HG02588 (cell line): ENCODE data around the gene BRF1.
"Not testable (repeated sequence)": the region's sequence is repeated elsewhere in the genome, so short reads cannot be mapped to it uniquely, and the experiment has no call there.

Experiments
- ATAC-seq: cut with Tn5 transposase; IDR thresholded peaks from one replicate; pipeline ENCODE4 v1.9.1; 2021; ENCODE audit warnings: mild to moderate bottlenecking, moderate library complexity; ENCODE audit not compliant: unreplicated experiment

Gene BRF1

DNA sequence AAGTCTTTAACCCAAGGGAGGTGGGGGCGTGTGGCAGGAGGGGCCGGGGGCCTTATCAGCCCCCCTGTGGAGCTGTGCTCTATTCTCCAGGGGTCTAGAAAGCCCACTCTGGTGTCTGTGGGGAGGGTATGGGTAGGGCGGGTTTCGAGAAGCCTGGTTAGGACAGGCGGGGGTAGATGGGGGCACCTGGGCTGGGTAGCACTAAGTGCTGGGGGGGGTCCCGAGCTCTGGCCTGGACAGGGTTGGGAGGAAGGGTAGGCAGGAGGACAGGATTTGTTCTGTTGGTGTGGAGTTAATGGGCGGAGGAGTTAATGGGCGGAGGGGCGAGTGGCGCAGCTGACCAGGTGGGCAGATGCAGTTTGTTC, 15.8 kb upstream of the BRF1 start:
- no peak for ATAC-seq

DNA sequence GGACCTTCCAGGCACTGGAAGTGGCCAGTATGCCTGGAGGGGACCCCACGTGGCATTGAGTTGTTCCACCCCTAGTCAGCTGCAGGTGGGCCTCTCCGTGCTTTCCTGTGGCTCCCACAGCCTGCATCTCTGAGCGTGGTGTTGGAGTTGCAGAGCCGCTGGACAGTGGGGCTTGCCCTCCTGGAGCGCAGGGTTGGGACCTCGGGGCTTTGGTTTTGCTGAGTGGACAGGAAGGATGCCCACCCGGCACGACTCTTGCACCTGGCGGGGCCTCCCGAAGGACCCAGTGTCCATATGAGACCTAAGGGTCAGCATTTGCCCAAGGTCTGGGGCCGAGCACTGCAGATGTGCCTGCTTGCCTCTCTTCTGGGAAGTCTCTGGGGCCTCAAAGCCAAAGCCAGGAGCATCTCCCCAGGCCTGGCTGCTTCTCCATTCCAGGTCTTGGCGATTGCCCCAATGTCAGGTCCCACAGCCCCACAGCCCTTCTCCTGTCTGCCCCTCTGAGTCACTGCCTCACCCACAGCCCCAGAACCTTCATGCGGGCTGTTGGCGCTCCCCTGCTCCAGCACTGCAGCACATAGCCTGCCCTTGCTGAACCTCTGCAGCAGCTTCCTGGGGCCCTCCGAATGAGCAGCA, 15.3 kb upstream of the BRF1 start:
- no peak for ATAC-seq

DNA sequence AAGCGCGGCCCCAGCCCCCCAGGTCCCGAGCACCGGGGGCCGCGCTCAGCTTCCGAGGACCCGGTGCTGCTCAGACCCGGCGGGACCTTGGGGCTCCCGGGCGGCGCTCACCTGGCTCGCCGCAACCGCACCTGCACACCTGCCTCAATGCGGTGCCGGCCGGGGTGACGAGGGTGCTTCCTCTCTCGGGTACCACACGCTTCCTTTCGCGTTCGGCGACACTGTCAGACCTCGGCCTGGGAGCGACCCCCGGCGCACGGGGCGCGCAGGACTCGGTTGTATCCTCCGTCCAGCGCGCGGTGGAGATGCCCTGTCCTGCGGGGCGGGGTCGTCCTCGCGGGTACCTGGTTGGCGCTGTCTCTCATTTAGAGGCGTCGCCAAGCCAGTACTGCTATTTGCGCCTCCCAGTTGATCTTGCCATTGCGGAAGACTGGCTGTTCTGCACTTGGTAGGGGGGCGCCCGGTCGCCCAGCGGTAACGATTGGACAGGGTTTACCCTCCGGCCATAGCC, 14.5 kb upstream of the BRF1 start:
- ATAC-seq = peak; percentile 7

DNA sequence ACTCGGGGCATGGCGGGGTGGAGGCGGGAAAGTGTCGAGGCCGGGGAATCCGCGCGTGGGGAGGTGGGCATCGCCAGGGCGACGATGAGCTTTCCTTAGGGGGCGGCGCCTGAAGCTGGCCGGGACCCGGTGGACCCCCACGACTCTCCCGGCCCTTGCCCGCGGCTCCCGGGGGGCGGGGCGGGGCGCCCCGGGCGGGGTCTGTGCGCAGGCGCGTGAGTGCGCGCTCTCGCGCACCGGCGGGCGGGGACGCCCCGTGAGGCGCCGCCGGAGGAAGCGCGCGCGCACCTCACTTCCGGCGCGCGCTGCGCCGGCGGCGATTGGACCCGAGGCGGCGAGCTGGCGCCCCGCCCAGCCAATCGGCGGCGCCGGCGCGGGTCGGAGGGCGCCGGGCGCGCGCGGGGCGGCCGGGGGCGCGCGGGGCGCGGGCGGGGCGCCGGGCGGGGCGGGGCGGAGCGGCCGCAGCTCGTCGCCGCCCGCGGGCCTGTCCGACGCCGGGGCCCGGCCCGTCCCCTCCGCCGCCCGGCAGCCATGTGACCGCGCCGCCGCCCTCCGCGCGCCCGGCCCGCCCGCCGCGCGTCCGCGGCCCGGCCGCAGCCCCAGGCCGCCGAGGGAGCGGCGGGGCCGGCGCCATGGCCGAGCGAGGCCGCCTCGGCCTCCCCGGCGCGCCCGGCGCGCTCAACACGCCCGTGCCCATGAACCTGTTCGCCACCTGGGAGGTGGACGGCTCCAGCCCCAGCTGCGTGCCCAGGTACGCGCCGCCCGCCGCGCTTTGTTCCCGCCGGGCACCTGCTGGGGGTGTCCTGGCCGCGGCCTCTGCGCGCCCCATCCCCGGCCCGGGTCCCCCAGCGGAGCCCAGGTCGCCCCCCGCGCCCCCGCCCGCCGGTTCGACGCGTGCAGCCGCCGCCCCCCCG, 13.7 kb upstream of the BRF1 start, which contains the start of gene PACS2:
TSS of gene PACS2 (plus strand) at position 462 of the 914 bp plus-strand sequence. CDS start at position 633, 171 bp downstream.
- peak; percentile 73 for ATAC-seq

DNA sequence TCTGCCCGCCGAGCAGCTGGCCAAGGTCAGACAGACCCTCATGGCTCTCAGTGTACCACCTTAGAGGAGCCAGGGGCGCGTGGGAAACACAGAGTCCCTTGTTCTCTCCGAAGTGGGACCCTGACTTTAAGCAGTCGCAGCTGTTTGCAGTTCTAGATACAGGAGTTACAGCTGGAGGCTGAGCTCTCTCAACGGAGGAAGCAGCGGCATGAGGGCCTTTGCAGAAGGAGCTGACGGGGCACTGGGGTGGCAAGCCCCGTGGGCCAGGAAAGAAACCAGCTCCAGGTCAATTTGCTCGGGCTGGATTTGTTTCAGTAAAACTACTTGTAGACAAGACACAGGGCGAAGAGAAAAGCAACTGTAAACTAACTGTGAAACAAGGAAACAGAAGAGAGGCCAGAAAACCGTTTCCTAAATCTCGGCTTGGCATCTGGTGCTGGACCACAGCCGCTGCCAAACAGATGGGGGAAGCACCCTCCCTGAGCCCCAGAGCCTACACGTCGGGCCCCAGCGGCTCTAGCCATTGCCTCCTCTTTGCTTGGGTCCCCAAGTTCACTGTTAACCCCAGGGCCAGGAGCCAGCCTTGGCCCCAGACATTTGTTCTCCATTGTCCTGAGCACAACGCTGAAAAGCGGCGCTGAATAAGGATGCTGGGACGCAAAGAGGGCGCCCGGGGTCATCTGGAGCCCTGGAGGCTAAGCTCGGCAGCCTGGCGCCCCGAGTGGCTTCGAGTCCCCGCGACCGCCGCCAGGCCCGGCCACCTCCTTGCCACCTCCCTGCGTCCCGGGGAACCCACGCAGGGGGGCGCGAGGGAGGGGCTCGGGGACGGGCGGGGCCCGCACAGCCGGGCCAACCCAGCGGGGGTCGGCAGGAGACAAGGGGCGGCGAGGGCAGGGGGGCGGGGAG, 12.8 kb upstream of the BRF1 start:
- ATAC-seq = peak; percentile 4

DNA sequence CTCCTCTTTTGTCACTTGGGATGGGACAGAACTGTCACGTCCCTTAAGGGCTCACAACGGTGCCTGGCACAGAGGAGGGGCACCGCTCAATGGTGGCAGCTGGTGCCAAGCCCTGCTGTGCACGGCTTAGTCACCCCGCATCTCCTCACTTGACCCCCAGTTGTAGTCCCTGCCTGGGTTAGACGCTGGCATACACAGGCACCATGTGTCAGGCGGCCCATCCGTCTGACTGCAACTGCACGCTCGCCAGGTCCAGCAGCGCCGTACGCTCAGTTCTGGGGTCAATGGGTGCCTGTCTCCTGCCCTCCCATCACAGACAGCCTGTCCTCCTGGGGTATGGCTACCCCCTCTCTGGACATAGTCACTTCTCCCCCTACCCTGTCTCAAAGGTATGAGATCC, 12.2 kb upstream of the BRF1 start:
- ATAC-seq = no peak

GRCh38 chr14:105311838-105312237, 11.0 kb upstream of the BRF1 start:
- ATAC-seq = no peak

- ATAC-seq = no peak
Measured at GRCh38 chr14:105309371-105309770, 8.6 kb upstream of the BRF1 start.

DNA sequence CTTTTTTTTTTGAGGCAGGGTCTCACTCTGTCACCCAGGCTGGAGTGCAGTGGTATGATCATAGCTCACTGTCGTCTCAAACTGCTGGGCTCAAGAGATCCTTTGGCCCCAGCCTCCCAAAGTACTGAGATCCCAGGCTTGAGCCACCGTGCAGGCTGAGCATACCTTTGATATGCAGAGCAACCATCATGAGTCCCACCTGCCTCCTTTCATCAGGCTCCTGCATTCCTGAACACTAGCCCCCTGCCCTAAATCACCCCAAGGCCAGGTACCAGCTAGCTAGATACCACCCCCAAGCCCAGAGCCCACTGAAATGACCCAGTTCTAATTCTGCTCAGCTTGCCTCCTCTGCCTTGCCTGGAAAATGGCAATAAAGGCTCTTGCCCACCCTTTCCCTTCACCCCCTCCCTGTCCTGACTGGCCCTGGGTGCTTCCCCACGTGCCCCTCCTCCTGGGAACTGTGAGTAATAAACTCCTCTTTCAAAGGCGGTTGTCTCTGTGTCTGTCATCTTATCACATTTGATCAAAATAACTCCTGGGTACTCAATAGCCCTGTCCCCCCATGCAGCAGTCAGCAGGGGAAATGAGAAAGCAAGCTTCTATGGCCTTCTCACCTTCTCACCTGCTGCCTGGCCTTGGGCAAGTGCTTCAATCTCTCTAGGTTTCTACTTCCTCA, 6.4 kb upstream of the BRF1 start:
- no peak for ATAC-seq

GRCh38 chr14:105305791-105306190, 5.0 kb upstream of the BRF1 start:
- no peak for ATAC-seq

- no peak for ATAC-seq
Measured at GRCh38 chr14:105305345-105305744, 4.5 kb upstream of the BRF1 start.

GRCh38 chr14:105304565-105304964, 3.8 kb upstream of the BRF1 start:
- no peak for ATAC-seq

DNA sequence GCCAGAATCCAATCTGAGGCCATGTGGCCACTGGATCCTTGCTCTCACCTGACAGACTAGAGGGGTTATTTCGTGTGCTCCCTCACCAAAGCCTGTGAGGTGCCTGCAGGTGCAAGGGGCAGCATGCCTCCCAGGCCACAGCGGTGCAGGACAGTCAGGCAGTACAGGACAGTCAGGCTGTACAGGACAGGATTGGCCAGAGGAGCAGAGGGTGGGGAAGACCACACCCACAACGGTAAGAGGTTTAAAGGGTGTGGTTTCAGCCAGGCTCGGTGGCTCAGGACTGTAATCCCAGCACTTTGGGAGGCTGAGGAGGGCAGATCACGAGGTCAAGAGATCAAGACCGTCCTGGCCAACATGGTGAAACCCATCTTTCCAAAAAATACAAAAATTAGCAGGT, 3.1 kb upstream of the BRF1 start:
- ATAC-seq = no peak

DNA sequence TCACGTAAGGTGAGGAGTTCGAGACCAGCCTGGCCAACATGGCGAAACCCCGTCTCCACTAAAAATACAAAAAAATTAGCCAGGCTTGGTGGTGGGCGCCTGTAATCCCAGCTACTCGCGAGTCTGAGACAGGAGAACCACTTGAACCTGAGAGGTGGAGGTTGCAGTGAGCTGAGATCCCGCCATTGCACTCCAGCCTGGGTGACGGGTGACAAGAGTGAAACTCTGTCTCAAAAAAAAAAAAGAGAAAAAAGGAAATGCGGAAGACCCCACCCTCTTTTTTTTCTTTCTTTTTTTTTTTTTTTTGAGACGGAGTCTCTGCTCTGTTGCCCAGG, 1.1 kb upstream of the BRF1 start:
- ATAC-seq = not testable (repeated sequence)

GRCh38 chr14:105301103-105301914, 508 bp upstream of the BRF1 start:
- ATAC-seq = peak; percentile 55

DNA sequence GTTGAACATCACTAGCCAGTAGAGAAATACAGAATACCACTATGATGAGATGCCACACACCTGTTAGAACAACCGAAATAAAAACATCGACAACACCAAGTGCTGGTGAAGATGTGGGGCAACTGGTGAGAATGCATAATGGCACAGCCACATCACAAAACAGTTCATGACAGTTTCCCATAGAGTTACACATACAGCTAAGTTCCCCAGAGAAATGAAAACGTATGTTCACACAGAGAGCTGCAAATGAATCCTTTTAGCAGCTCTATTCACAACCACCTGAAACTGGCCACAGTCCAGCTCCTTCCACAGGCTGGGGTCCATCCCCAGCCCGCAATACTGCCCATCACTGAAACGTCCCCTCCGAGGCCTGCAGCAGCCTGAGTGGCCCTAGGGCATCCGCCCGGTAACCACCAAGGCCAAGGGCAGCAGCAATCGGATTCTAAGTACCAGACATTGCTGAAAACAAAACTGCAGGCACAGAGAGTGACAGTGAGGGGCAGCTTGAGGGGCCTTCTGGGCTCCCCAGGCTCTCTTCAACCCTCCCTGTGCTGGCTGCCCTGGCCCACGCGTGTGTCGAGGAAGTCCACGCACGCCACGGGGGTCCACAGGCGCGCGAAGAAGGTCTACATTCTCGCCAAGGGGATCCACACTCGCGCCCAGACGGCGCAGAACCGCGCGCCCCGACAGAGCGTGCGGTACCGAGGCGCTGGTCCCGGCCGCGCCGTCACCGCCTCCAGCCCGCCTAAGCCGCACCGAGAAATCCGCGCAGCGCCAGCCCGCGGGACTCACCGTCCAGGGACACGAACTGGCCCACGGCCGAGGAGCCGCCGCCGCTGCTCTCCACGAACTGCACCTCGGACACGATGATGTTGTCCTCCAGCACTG, 903 bp downstream of the BRF1 start:
- no peak for ATAC-seq

- not testable (repeated sequence) for ATAC-seq
Measured at GRCh38 chr14:105297311-105297710, 3.5 kb downstream of the BRF1 start.

GRCh38 chr14:105294142-105294597, 6.6 kb downstream of the BRF1 start:
- no peak for ATAC-seq
